ENCODE measurements around the gene PALS1.

Gene PALS1

GRCh38 chr14:67239582-67239981 lies 1.7 kb upstream of the PALS1 start:
- ATAC-seq, result no peak
- no peak for TF ChIP-seq CREB5 (CRISPR knock-in tag; IDR thresholded peaks at IDR 0.05; ENCODE audit: low read depth)
- no peak for TF ChIP-seq OSR1 (CRISPR knock-in tag; IDR thresholded peaks at IDR 0.05)
- TF ChIP-seq PPARA (CRISPR knock-in tag; IDR thresholded peaks at IDR 0.05; ENCODE audit: borderline replicate concordance), result no peak
- TF ChIP-seq CSDC2 (CRISPR knock-in tag; IDR thresholded peaks at IDR 0.05), result no peak
- TF ChIP-seq TSHZ2 (CRISPR knock-in tag; IDR thresholded peaks at IDR 0.05), result no peak
- TF ChIP-seq BACH2 (CRISPR knock-in tag; IDR thresholded peaks at IDR 0.05; ENCODE audit: borderline replicate concordance), result no peak
- no peak for TF ChIP-seq ZFP3 (CRISPR knock-in tag; IDR thresholded peaks at IDR 0.05)
- no peak for TF ChIP-seq PATZ1 (CRISPR knock-in tag; IDR thresholded peaks at IDR 0.05; ENCODE audit: borderline replicate concordance)
- no peak for TF ChIP-seq ZNF8 (CRISPR knock-in tag; IDR thresholded peaks at IDR 0.05)
- TF ChIP-seq TOX (CRISPR knock-in tag; IDR thresholded peaks at IDR 0.05; ENCODE audit: borderline replicate concordance), result no peak
- no peak for TF ChIP-seq RARB (CRISPR knock-in tag; IDR thresholded peaks at IDR 0.05)
- TF ChIP-seq ESRRG (CRISPR knock-in tag; IDR thresholded peaks at IDR 0.05), result no peak
- TF ChIP-seq TCF4 (CRISPR knock-in tag; IDR thresholded peaks at IDR 0.05; ENCODE audit: borderline replicate concordance), result no peak
- no peak for TF ChIP-seq POU6F1 (CRISPR knock-in tag; IDR thresholded peaks at IDR 0.05; ENCODE audit: borderline replicate concordance, low read depth)
- no peak for TF ChIP-seq ISL1 (CRISPR knock-in tag; IDR thresholded peaks at IDR 0.05)
- no peak for TF ChIP-seq GLIS3 (CRISPR knock-in tag; IDR thresholded peaks at IDR 0.05)
- TF ChIP-seq SNAI2 (CRISPR knock-in tag; IDR thresholded peaks at IDR 0.05), result no peak
- no peak for TF ChIP-seq CSRNP3 (CRISPR knock-in tag; IDR thresholded peaks at IDR 0.05)

GRCh38 chr14:67240168-67240932 lies 885 bp upstream of the PALS1 start:
- no peak for TF ChIP-seq RARB (CRISPR knock-in tag; IDR thresholded peaks at IDR 0.05)
- TF ChIP-seq ISL1 (CRISPR knock-in tag; IDR thresholded peaks at IDR 0.05), result no peak
- TF ChIP-seq OSR1 (CRISPR knock-in tag; IDR thresholded peaks at IDR 0.05), result no peak
- no peak for TF ChIP-seq CSDC2 (CRISPR knock-in tag; IDR thresholded peaks at IDR 0.05)
- no peak for TF ChIP-seq TSHZ2 (CRISPR knock-in tag; IDR thresholded peaks at IDR 0.05)
- ATAC-seq, result peak; percentile 62
